ENCODE data around the gene JPH3. TPM values are rescaled to one million over a fixed set of nuclear protein-coding genes. Genes with fewer than 3 reads are reported as not detected.

JPH3 gene
- total RNA-seq, 4 donors from 2014 or later: 0.38 TPM; not detected in 3

GRCh38 chr16:87675111-87675719 is 72.9 kb downstream of the JPH3 start:
- TF ChIP-seq, protein P1, sequence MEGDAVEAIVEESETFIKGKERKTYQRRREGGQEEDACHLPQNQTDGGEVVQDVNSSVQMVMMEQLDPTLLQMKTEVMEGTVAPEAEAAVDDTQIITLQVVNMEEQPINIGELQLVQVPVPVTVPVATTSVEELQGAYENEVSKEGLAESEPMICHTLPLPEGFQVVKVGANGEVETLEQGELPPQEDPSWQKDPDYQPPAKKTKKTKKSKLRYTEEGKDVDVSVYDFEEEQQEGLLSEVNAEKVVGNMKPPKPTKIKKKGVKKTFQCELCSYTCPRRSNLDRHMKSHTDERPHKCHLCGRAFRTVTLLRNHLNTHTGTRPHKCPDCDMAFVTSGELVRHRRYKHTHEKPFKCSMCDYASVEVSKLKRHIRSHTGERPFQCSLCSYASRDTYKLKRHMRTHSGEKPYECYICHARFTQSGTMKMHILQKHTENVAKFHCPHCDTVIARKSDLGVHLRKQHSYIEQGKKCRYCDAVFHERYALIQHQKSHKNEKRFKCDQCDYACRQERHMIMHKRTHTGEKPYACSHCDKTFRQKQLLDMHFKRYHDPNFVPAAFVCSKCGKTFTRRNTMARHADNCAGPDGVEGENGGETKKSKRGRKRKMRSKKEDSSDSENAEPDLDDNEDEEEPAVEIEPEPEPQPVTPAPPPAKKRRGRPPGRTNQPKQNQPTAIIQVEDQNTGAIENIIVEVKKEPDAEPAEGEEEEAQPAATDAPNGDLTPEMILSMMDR (IDR thresholded peaks at IDR 0.05; ENCODE audit: low read depth): no peak

GRCh38 chr16:87677830-87678229 is 75.5 kb downstream of the JPH3 start:
- TF ChIP-seq, protein P1 (IDR thresholded peaks at IDR 0.05; ENCODE audit: low read depth): no peak

- TF ChIP-seq, protein P1 (IDR thresholded peaks at IDR 0.05; ENCODE audit: low read depth): no peak
Observed at GRCh38 chr16:87678618-87679017, 76.3 kb downstream of the JPH3 start.

DNA sequence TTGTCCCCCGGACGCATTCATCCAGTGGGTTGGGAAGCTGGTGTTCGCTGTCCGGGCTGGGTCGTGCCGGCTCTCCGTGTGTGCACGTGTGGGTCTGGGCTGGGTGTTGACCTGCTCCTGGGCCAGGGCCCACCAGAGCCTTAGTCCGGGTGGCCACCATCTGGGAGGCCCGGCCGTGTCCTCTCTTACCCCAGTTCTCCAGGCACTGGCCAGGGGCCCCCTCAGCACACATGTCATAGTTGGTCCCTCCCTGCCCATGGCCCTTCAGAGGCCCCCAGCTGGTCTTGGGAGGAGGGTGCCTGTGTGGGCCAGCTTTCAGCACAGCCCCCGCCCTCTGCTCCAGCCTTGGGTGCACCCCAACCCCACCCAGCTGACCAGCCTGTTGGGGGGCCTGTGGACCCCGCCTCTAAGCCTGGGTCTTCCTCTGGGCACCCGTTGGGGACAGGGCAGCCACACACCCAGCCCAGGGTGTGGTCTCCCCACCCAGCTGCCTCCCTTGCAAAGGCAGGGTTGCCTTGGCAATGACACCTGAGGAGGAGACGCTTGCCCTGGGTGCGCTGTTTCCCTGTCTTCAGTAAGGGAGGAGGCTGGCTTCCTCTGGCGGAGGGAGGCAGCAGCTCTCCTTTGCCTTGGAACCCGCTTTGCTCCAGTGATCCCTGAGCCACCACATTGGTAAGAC is 77.4 kb downstream of the JPH3 start:
- TF ChIP-seq, protein P1 (IDR thresholded peaks at IDR 0.05; ENCODE audit: low read depth): no peak

DNA sequence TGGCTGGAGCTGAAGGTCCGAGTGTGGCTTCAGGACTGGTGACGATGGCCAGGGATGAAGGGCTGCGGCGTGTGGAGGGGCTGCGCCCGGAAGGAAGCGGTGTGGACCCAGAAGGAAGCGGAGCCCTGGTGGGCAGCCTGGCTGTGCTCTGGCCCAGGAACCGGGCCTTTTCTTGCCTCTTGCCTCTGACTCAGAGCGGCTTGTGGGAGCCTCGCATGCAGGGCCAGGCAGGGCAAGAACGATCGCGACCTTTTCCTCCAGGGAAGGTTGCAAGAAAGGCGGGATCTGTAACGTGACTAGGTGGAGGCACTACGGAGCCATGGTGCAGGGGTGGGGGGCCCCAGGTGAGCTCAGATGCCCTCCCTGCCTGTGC is 78.0 kb downstream of the JPH3 start:
- TF ChIP-seq, protein P1 (IDR thresholded peaks at IDR 0.05; ENCODE audit: low read depth): no peak

DNA sequence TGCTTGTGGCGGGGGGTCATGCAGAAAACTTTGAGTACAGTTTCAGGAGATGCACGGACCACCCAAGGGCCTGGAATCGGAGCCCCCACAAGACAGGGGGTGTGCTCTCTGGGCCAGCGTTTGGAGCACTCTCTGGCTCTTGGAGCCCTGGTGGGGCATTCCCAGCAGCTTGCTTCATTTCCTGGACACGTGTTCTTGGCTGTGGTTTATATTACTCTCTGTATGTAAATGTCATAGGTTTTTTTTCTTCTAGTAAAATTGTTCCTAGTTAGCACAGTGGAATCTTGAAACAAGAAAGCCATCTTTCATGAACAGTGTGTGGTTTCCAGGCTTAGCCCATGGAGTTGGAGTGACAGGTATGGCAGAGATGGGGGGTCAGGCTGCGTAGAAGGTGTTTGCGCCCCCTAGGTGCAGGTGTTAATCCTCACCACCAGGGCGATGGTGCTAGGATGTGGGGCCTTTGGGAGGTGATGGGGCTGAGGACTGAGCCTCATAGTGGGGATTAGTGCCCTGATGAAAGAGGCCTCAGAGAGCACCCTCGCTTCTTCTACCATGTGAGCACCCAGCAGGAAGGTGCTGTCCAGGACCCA is 79.8 kb downstream of the JPH3 start:
- TF ChIP-seq, protein P1 (IDR thresholded peaks at IDR 0.05; ENCODE audit: low read depth): no peak

DNA sequence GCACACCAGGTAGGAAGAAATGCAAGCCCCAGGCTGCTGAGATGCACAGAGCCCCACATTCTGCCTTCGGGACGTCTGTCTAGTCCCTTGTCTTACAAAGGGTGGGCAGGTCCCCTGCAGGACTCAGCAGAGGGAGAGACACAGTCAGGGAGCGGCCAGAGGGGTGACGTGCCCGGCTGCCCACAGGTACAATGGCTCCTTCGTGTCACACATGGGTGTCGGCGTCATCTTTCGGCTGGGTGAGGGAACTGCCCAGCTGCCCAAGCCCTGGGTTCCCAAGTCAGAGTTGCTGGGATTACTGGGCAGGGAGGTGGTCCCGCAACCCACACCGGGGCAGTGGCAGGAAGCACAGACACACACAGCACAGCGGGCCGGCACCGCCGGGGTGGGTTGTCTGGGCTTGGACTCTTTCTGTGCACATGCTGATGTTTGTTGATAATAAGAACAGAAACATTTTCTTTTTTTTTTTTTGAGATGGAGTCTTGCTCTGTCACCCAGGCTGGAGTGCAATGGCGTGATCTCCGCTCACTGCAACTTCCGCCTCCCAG is 80.6 kb downstream of the JPH3 start:
- TF ChIP-seq, protein P1 (IDR thresholded peaks at IDR 0.05; ENCODE audit: low read depth): no peak
